Chondrocyte (in vitro differentiated cells): ENCODE results near the gene SKOR1. TPM values are rescaled to one million over a fixed set of nuclear protein-coding genes. Genes with fewer than 3 reads are reported as not detected.
A peak's percentile ranks its signal among the peaks of the same experiment; 100 is the strongest.

Experiments used
- DNase-seq: peaks from one replicate; pipeline ENCODE4 v3.0.0; 2021; ENCODE audit warnings: mixed read lengths, low spot score
- H3K27ac Mint-ChIP-seq: one replicate; pipeline ENCODE4 v1.8.0; 2021; ENCODE audit warnings: mild to moderate bottlenecking, moderate library complexity, mixed read lengths; ENCODE audit not compliant: unreplicated experiment
- H3K27me3 Mint-ChIP-seq: 2 replicates; pipeline ENCODE4 v1.8.0; 2021; ENCODE audit warnings: low read depth, mixed read lengths
- H3K36me3 Mint-ChIP-seq: 2 replicates; pipeline ENCODE4 v1.8.0; 2021; ENCODE audit warnings: low read depth, mixed read lengths
- H3K4me1 Mint-ChIP-seq: 2 replicates; pipeline ENCODE4 v1.8.0; 2021; ENCODE audit warnings: low read depth, mild to moderate bottlenecking, mixed read lengths
- H3K4me3 Mint-ChIP-seq: one replicate; pipeline ENCODE4 v1.8.0; 2021; ENCODE audit warnings: mild to moderate bottlenecking, moderate library complexity, mixed read lengths; ENCODE audit not compliant: unreplicated experiment
- H3K9me3 Mint-ChIP-seq: 2 replicates; pipeline ENCODE4 v1.8.0; 2021; ENCODE audit warnings: low read depth, mixed read lengths
- CTCF ChIP-seq: fragments of 200-600 bp; sonication (generic); IDR thresholded peaks from 2 replicates; pipeline ENCODE4 v1.5.0; 2021; ENCODE audit warnings: antibody characterized with exemption, mild to moderate bottlenecking, moderate library complexity
- total RNA-seq: library from RNA; stranded (reverse); gene quantifications from 3 replicates; pipeline ENCODE4 v1.2.1, GENCODE V29; 2021

Gene SKOR1
- total RNA-seq, 1 donor from 2014 or later: 0.22 TPM

GRCh38 chr15:67831363-67831762, 6.1 kb downstream of the SKOR1 start:
- Mint-ChIP-seq H3K27ac (no peak overlapping the region), H3K4me3 (no peak overlapping the region), H3K36me3 (peaks cover 2% of the 10 kb centered on the region), H3K9me3 (no peaks in the 10 kb centered on the region), H3K27me3 (peaks cover 55% of the 10 kb centered on the region), H3K4me1 (peaks cover 35% of the 10 kb centered on the region)
- DNase-seq: no peak
- TF ChIP-seq CTCF: no peak

GRCh38 chr15:67832031-67832551, 6.8 kb downstream of the SKOR1 start:
- peaks cover 56% of the 10 kb centered on the region for H3K27me3 Mint-ChIP-seq
- H3K27ac Mint-ChIP-seq: no peak overlapping the region
- peak; percentile 68 for TF ChIP-seq CTCF
- no peak overlapping the region for H3K4me3 Mint-ChIP-seq
- H3K4me1 Mint-ChIP-seq: peaks cover 35% of the 10 kb centered on the region
- no peak for DNase-seq
- H3K36me3 Mint-ChIP-seq: peaks cover 2% of the 10 kb centered on the region
- no peaks in the 10 kb centered on the region for H3K9me3 Mint-ChIP-seq

- peak overlapping the region; percentile 70 for H3K4me3 Mint-ChIP-seq
- no peak for DNase-seq
- peaks cover 55% of the 10 kb centered on the region for H3K27me3 Mint-ChIP-seq
- H3K27ac Mint-ChIP-seq: no peak overlapping the region
- TF ChIP-seq CTCF: no peak
- H3K4me1 Mint-ChIP-seq: peaks cover 34% of the 10 kb centered on the region
- peaks cover 2% of the 10 kb centered on the region for H3K36me3 Mint-ChIP-seq
- H3K9me3 Mint-ChIP-seq: no peaks in the 10 kb centered on the region
Measured at GRCh38 chr15:67832897-67833709, 7.8 kb downstream of the SKOR1 start.

- peak; percentile 81 for TF ChIP-seq CTCF
- H3K27ac Mint-ChIP-seq: no peak overlapping the region
- peaks cover 2% of the 10 kb centered on the region for H3K36me3 Mint-ChIP-seq
- peak overlapping the region; percentile 70 for H3K4me3 Mint-ChIP-seq
- peaks cover 50% of the 10 kb centered on the region for H3K27me3 Mint-ChIP-seq
- H3K4me1 Mint-ChIP-seq: peaks cover 35% of the 10 kb centered on the region
- no peak for DNase-seq
- no peaks in the 10 kb centered on the region for H3K9me3 Mint-ChIP-seq
Measured at GRCh38 chr15:67833710-67834511, 8.6 kb downstream of the SKOR1 start.

- H3K27ac Mint-ChIP-seq: no peak overlapping the region
- peaks cover 45% of the 10 kb centered on the region for H3K27me3 Mint-ChIP-seq
Measured at GRCh38 chr15:67834581-67835296, 9.4 kb downstream of the SKOR1 start.

More at GRCh38 chr15:67834581-67835296, 9.4 kb downstream of the SKOR1 start:
- DNase-seq: no peak
- Mint-ChIP-seq H3K9me3 (no peaks in the 10 kb centered on the region), H3K36me3 (no peaks in the 10 kb centered on the region), H3K4me1 (peaks cover 37% of the 10 kb centered on the region), H3K4me3 (peak overlapping the region; percentile 44)
- no peak for TF ChIP-seq CTCF
